Esophagus muscularis mucosa (tissue), 4 donors: Measurements from ENCODE around the gene PPIF. TPM values are rescaled to one million over a fixed set of nuclear protein-coding genes. Genes with fewer than 3 reads are reported as not detected.

ENCODE experiments used
- DNase-seq: peaks from one replicate; pipeline ENCODE4 v3.0.0-alpha.2; 2017; ENCODE audit errors: extremely low spot score
- H3K27ac ChIP-seq, 4 donors: fragments of 200-600 bp; sonication (generic); replicated peaks in 1 of 4; 1 replicate in 3 of 4; 2 replicates in 1 of 4; pipeline ENCODE4 v1.5.1; 2016 to 2019; ENCODE audit warnings: mild to moderate bottlenecking in 1 of 4
- H3K27me3 ChIP-seq, 4 donors: fragments of 200-600 bp; sonication (generic); one replicate each; pipeline versions ENCODE4 v1.5.1 to v1.6.0; 2016 to 2019
- H3K36me3 ChIP-seq, 4 donors: fragments of 200-600 bp; sonication (generic); one replicate each; pipeline ENCODE4 v1.5.1; 2016 to 2019
- H3K4me1 ChIP-seq, 4 donors: fragments of 200-600 bp; sonication (generic); one replicate each; pipeline ENCODE4 v1.5.1; 2016 to 2019
- H3K4me3 ChIP-seq, 4 donors: fragments of 200-600 bp; sonication (generic); 1 replicate in 2 of 4; 2 replicates in 2 of 4; pipeline ENCODE4 v1.5.1; 2016 to 2019; ENCODE audit warnings: mild to moderate bottlenecking in 4 of 4, moderate library complexity in 1 of 4
- H3K9me3 ChIP-seq, 4 donors: fragments of 200-600 bp; sonication (generic); 1 replicate in 3 of 4; 2 replicates in 1 of 4; pipeline ENCODE4 v1.5.1; 2016 to 2019
- EP300 ChIP-seq: sonication (generic); formaldehyde crosslinking; IDR thresholded peaks from one replicate; pipeline ENCODE4 v1.6.1; 2017; ENCODE audit warnings: antibody characterized with exemption
- POLR2A ChIP-seq: fragments of 450-650 bp; IDR thresholded peaks from one replicate; pipeline ENCODE4 v1.6.1; 2017; ENCODE audit warnings: antibody characterized with exemption, moderate library complexity, mild to moderate bottlenecking, low read depth
- POLR2AphosphoS5 ChIP-seq, 2 donors: sonication (generic); formaldehyde crosslinking; IDR thresholded peaks; one replicate each; pipeline ENCODE4 v1.6.1; 2017; ENCODE audit warnings: antibody characterized with exemption in 2 of 2
- WGBS: methylation state at CpG from one replicate; pipeline ENCODE4 v1.1.5; 2018; 5-methylcytosine and 5-hydroxymethylcytosine counted together
- intact Hi-C: fragments of 100-400 bp; cut with DNase I; formaldehyde crosslinking; loops from one replicate; pipeline ENCODE4 v1.15.1; 2023
- total RNA-seq, 4 donors: library from RNA; depleted of rRNA; stranded (reverse); fragments of >200 nt; gene quantifications; one replicate each; pipeline versions ENCODE4 v1.1.0 to v1.2.1, GENCODE V29; 2016
- TF ChIP-seq, protein P1 (sequence below), 3 experiments: fragments of 200-600 bp in 2 of 3; fragments of 450-650 bp in 1 of 3; sonication (generic) in 2 of 3; IDR thresholded peaks; one replicate each; pipeline ENCODE4 v1.5.1; 2017 to 2019; ENCODE audit warnings: antibody characterized with exemption in 3 of 3, mild to moderate bottlenecking in 2 of 3, moderate library complexity in 1 of 3

The PPIF gene
- total RNA-seq, 4 donors from 2014 or later, result 19.5 to 42.2 (median 24.4) TPM

DNA sequence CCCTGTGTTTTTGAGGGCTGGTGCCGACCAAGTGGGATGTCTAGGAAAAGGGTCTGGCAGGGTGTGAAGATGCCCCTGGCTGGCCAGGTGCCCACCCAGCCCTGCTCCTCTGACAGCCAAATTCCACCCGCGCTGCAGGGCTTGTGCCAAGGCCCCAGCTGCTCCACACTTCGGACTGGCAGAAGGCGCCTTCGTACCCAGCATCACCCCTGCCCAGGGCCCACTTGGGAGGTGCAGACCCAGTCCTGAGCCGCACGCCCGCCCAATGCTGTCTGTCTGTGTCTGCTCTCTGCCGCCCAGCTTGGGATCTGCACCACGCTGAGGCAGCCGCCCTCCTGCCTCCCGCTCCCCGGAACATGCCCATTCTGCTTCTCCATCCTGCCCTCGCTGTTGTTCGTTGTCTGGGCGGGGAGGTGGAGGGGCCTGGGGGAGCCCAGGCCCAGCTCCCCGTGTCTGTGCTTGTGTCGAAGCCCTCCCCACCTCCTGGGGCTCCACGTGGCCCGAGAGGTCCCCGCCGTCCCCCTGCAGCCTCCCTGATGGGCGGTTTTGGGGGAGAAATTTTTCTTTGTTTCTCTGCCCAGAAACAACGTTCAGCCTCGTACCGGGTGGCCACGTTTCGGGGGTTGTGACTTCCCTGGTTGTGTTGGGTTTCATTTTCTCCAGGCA lies 36.9 kb upstream of the PPIF start:
- no peak overlapping the region for H3K4me3 ChIP-seq
- H3K27ac ChIP-seq, result peak overlapping the region in 2 of 4 donors; percentile 32 to 54
- 85% methylated on average over 29 of the region's 29 CpGs for WGBS
- no peaks in the 10 kb centered on the region for H3K27me3 ChIP-seq
- no peaks in the 10 kb centered on the region for H3K9me3 ChIP-seq
- H3K4me1 ChIP-seq, result peaks cover 0 to 12% (median 4%) of the 10 kb centered on the region in 4 donors
- intact Hi-C loops, result no loop called here
- no peak for DNase-seq
- H3K36me3 ChIP-seq, result peaks cover 75 to 100% (median 96%) of the 10 kb centered on the region in 4 donors
- TF ChIP-seq, protein P1, sequence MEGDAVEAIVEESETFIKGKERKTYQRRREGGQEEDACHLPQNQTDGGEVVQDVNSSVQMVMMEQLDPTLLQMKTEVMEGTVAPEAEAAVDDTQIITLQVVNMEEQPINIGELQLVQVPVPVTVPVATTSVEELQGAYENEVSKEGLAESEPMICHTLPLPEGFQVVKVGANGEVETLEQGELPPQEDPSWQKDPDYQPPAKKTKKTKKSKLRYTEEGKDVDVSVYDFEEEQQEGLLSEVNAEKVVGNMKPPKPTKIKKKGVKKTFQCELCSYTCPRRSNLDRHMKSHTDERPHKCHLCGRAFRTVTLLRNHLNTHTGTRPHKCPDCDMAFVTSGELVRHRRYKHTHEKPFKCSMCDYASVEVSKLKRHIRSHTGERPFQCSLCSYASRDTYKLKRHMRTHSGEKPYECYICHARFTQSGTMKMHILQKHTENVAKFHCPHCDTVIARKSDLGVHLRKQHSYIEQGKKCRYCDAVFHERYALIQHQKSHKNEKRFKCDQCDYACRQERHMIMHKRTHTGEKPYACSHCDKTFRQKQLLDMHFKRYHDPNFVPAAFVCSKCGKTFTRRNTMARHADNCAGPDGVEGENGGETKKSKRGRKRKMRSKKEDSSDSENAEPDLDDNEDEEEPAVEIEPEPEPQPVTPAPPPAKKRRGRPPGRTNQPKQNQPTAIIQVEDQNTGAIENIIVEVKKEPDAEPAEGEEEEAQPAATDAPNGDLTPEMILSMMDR (IDR thresholded peaks at IDR 0.05), result no peak
- TF ChIP-seq EP300, result no peak
- TF ChIP-seq POLR2A, result no peak
- no peak for TF ChIP-seq POLR2AphosphoS5 (IDR thresholded peaks at IDR 0.05)

- intact Hi-C loops, result no loop called here
- no peak for TF ChIP-seq POLR2A
- TF ChIP-seq, protein P1 (IDR thresholded peaks at IDR 0.05), result no peak
- TF ChIP-seq POLR2AphosphoS5 (IDR thresholded peaks at IDR 0.05), result no peak
- TF ChIP-seq EP300, result no peak
- peak overlapping the region in 3 of 4 donors; percentile 32 to 54 (median 36) for H3K27ac ChIP-seq
- WGBS, result 76% methylated on average over 22 of the region's 26 CpGs
- no peak for DNase-seq
- H3K36me3 ChIP-seq, result peaks cover 68 to 100% (median 91%) of the 10 kb centered on the region in 4 donors
- H3K9me3 ChIP-seq, result no peaks in the 10 kb centered on the region
- peaks cover 0 to 12% (median 4%) of the 10 kb centered on the region in 4 donors for H3K4me1 ChIP-seq
- no peaks in the 10 kb centered on the region for H3K27me3 ChIP-seq
- H3K4me3 ChIP-seq, result no peak overlapping the region
These were observed 36.2 kb upstream of the PPIF start for GRCh38 chr10:79310911-79311573.

DNA sequence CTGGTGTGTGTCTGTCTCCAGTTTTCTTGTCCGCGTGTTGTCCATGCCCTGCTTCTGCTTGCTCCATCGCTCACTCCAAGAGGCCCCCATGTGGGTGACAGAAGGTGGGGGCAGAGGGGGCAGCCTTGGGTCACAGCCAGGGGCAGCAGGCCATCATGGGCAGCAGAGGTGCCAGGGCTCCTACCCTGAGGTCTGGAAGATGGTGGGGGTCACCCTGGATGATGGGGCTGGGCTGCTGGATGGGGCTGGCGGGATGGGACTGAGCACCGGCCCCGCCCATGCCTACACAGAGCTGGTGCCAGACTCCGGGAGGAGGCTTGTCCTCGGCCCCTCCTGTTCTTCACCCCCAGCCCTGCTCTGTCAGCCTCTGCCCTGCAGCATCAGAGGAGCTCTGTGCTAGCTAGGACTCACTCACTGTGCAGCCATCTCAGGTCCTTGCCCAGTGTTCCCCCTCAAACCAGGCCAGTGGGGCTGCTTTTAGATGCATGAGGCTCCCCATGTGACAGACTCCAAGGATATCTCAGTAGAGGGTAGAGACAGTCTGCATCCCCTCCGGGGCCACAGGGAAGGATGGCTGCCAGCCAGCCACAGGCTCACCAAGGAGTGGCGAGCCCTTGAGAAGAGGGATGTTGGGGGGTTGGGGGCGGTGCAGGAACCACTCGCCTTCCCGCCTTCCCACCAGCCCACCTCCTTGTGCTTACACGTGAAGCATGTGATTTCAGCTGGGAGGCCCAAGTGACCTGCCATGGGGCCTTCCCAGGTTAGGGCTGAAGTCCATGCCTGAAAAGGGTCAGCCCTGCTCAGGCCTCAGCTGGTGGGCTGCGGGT lies 35.5 kb upstream of the PPIF start:
- TF ChIP-seq POLR2AphosphoS5 (IDR thresholded peaks at IDR 0.05), result no peak
- TF ChIP-seq EP300, result no peak
- TF ChIP-seq POLR2A, result no peak
- TF ChIP-seq, protein P1 (IDR thresholded peaks at IDR 0.05), result no peak
- intact Hi-C loops, result no loop called here
- Histone ChIP-seq H3K4me3 (no peak overlapping the region), H3K27me3 (no peaks in the 10 kb centered on the region), H3K27ac (peak overlapping the region in 3 of 4 donors; percentile 32 to 54 (median 36)), H3K4me1 (peaks cover under 1 to 16% (median 8%) of the 10 kb centered on the region in 4 donors), H3K36me3 (peaks cover 61 to 93% (median 83%) of the 10 kb centered on the region in 4 donors), H3K9me3 (no peaks in the 10 kb centered on the region)
- WGBS, result 85% methylated on average over 5 of the region's 15 CpGs
- no peak for DNase-seq

DNA sequence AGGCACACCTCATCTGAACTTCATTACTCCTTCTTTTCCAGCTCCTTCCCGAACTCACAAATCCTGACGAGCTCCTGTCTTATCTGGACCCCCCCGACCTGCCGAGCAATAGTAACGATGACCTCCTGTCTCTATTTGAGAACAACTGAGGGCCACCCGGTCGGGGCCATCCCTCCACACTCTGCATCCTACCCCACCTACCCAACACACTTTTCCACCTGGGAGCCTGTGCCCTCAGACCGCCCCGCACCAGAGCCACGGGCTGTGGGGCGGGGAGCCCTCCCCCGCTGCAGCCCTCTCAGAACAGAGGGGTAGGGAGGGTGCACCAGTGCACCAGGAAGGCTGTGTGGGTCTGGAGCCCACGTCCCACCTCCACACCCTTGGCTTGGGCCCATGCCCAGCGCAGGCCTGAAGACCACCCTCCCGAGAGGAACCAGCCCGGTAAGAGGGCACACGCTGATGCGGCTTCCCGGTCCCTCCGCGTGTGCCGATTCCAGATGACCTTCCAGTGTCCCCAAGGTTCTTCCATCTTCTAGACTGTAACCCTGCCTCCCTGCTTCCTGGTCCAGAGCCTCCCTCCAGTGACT lies 34.6 kb upstream of the PPIF start:
- Histone ChIP-seq H3K36me3 (peaks cover 52 to 84% (median 74%) of the 10 kb centered on the region in 4 donors), H3K27me3 (no peaks in the 10 kb centered on the region), H3K9me3 (no peaks in the 10 kb centered on the region), H3K27ac (no peak overlapping the region), H3K4me3 (no peak overlapping the region), H3K4me1 (peaks cover 8 to 25% (median 17%) of the 10 kb centered on the region in 4 donors)
- WGBS, result 94% methylated on average over 17 of the region's 22 CpGs
- intact Hi-C loops, result no loop called here
- no peak for TF ChIP-seq EP300
- DNase-seq, result no peak
